GM08714 (cell line): Measurements from ENCODE around the gene LRRC27.

Source experiments
- H3K4me3 ChIP-seq: fragments of 200-500 bp; sonication (Bioruptor generic); 2 replicates; pipeline ENCODE4 v1.5.1; 2014; ENCODE audit warnings: mild to moderate bottlenecking, low read length, inconsistent platforms
- ZNF274 ChIP-seq: IDR thresholded peaks from 2 replicates; pipeline ENCODE4 v1.6.1; 2012; ENCODE audit warnings: mild to moderate bottlenecking, low read depth, low read length

Gene LRRC27

DNA sequence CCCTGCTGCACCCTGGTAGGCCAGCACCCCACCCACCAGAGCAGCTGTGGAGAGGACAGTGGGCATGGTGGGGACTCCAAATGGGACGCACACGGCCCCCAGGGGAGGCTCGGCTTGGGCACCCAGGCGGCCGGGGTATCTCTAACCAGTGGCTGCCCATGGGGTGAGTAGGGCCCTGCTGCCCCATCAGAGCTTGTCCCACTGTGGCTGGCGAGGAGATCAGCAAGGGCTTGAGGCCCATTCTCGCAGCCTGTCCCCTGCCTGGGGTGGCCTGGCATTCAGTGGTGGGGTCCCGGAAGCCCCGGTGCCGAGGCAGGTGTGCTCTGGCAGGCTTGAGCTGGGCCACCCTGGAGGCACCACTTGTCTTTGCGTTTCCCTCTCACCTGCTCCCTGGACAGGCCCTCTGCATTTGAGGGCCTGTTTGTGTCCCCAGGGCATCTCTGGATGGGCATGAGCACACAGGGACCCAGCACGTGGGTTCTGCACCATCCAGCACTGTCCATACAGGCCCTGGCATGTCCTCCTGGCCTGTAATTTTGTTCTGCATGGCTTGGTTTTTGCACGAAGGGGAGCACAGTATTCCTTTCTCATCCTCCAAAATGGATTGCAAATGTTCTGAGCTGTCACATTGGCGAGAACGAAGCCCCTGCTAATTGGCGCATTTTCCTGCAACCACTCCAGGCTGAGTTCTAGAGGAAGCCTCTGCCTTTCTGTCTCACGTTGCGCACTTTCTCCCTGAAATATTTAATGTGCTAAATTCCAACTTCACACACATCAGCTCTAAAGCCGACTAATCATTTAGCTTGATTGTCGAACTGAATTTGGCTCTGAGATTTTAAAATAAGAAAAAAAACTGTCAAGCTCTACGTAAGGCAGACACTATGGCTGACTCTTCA lies 92.2 kb downstream of the LRRC27 start:
- TF ChIP-seq ZNF274 = no peak
- H3K4me3 ChIP-seq = no peak overlapping the region

- no peak overlapping the region for H3K4me3 ChIP-seq
- no peak for TF ChIP-seq ZNF274
These were observed 93.2 kb downstream of the LRRC27 start for GRCh38 chr10:132425029-132425756.

DNA sequence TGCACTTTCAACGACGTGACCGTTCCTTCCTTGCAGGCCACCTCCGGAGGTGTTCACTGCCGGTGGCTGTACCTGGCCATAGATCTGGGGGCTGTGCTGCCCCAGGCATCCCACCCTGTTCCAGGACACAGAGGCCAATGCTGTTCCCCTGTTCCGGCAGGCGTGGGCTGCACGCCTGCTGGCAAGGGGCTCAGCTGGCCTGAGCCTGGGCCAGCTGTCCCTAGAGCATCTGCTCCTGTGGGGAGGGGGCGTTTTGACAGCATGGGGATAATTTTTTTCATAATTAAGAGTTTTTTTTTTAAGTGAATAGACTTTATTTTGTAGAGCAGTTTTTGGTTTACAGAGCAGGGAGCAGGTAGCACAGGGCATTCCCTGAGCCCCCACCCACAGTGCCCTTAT lies 93.8 kb downstream of the LRRC27 start:
- no peak overlapping the region for H3K4me3 ChIP-seq
- TF ChIP-seq ZNF274 = no peak

DNA sequence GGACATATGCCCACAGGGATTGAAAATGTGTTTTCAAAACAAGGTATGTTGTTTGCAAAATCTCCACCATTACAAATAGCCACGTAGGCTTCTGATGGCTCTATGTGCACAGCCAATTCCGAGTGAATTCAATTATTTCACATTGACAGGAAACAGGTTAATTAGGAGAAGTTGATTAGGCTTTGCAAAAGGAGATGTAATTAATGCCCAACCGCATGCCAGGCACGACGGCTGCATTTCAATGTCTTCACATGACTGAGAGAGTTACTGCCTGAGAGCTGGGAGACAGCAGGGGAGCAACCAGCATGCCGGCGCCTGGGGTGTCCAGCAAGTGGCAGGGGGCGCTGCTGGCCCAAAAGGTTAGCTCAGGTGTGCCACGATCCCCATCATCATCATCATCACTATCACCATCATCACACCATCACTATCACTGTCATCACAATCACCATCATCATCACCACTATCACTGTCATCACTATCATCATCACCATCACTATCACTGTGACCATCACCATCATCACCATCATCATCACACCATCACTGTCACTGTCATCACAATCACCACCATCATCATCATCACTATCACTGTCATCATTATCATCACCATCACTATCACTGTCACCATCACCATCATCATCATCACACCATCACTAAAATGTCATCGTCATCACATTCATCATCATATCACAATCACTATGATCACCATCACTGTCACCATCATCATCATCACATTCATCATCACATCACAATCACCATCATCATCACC lies 95.2 kb downstream of the LRRC27 start:
- H3K4me3 ChIP-seq = no peak overlapping the region
- TF ChIP-seq ZNF274 = no peak

- no peak for TF ChIP-seq ZNF274
These were observed 96.0 kb downstream of the LRRC27 start for GRCh38 chr10:132427939-132428367.

GRCh38 chr10:132428486-132428995 lies 96.5 kb downstream of the LRRC27 start:
- H3K4me3 ChIP-seq = no peak overlapping the region
- no peak for TF ChIP-seq ZNF274

More at GRCh38 chr10:132427939-132428367, 96.0 kb downstream of the LRRC27 start:
- no peak overlapping the region for H3K4me3 ChIP-seq
